Type B pancreatic cell (in vitro differentiated cells): ENCODE data around the gene TMSB15C. TPM values are rescaled to one million over a fixed set of nuclear protein-coding genes. Genes with fewer than 3 reads are reported as not detected.
"Not testable (repeated sequence)": the region's sequence is repeated elsewhere in the genome, so short reads cannot be mapped to it uniquely, and the experiment has no call there.

Experiments used
- DNase-seq: peaks from one replicate; pipeline ENCODE4 v3.0.0; 2021; ENCODE audit warnings: mixed read lengths; ENCODE audit not compliant: unreplicated experiment; ENCODE audit errors: extremely low spot score
- H3K27ac Mint-ChIP-seq: 2 replicates; pipeline ENCODE4 v1.8.0; 2021; ENCODE audit warnings: mild to moderate bottlenecking, mixed read lengths
- H3K27me3 Mint-ChIP-seq: 2 replicates; pipeline ENCODE4 v1.8.0; 2021; ENCODE audit warnings: mixed read lengths
- H3K36me3 Mint-ChIP-seq: 2 replicates; pipeline ENCODE4 v1.8.0; 2021; ENCODE audit warnings: mixed read lengths
- H3K4me1 Mint-ChIP-seq: one replicate; pipeline ENCODE4 v1.8.0; 2021; ENCODE audit warnings: mixed read lengths; ENCODE audit not compliant: unreplicated experiment
- H3K4me3 Mint-ChIP-seq: 2 replicates; pipeline ENCODE4 v1.8.0; 2021; ENCODE audit warnings: mild to moderate bottlenecking, mixed read lengths
- H3K9me3 Mint-ChIP-seq: 2 replicates; pipeline ENCODE4 v1.8.0; 2021; ENCODE audit warnings: mixed read lengths
- CTCF ChIP-seq: fragments of 200-600 bp; sonication (generic); conservative IDR thresholded peaks from 2 replicates; pipeline ENCODE4 v1.5.0; 2021; ENCODE audit warnings: antibody characterized with exemption, mild to moderate bottlenecking
- total RNA-seq: library from RNA; stranded (reverse); gene quantifications from 2 replicates; pipeline ENCODE4 v1.2.1, GENCODE V29; 2021; ENCODE audit warnings: low replicate concordance

Gene TMSB15C
- total RNA-seq, 1 donor from 2014 or later, result 16.5 TPM

- Mint-ChIP-seq H3K36me3 (no peaks in the 10 kb centered on the region), H3K27me3 (no peaks in the 10 kb centered on the region), H3K4me3 (no peak overlapping the region), H3K27ac (no peak overlapping the region), H3K9me3 (no peaks in the 10 kb centered on the region), H3K4me1 (no peaks in the 10 kb centered on the region)
- no peak for DNase-seq
- TF ChIP-seq CTCF, result no peak
Observed at GRCh38 chrX:104084063-104084462, 8.0 kb upstream of the TMSB15C start.

GRCh38 chrX:104077854-104078253 is 1.8 kb upstream of the TMSB15C start:
- not testable (repeated sequence) for H3K36me3 Mint-ChIP-seq, H3K27me3 Mint-ChIP-seq, H3K4me3 Mint-ChIP-seq, H3K9me3 Mint-ChIP-seq, H3K27ac Mint-ChIP-seq, DNase-seq, H3K4me1 Mint-ChIP-seq

- not testable (repeated sequence) for H3K4me1 Mint-ChIP-seq, H3K27me3 Mint-ChIP-seq
Observed at GRCh38 chrX:104062636-104063035, 13.4 kb downstream of the TMSB15C start.

GRCh38 chrX:104054956-104055355 is 21.1 kb downstream of the TMSB15C start:
- DNase-seq, H3K27me3 Mint-ChIP-seq, H3K36me3 Mint-ChIP-seq, H3K4me1 Mint-ChIP-seq, H3K27ac Mint-ChIP-seq, H3K9me3 Mint-ChIP-seq, H3K4me3 Mint-ChIP-seq: not testable (repeated sequence)

More at GRCh38 chrX:104062636-104063035, 13.4 kb downstream of the TMSB15C start:
- not testable (repeated sequence) for DNase-seq, H3K27ac Mint-ChIP-seq, H3K36me3 Mint-ChIP-seq, H3K9me3 Mint-ChIP-seq, H3K4me3 Mint-ChIP-seq

GRCh38 chrX:104047171-104047570 is 28.9 kb downstream of the TMSB15C start:
- H3K27me3 Mint-ChIP-seq, result no peaks in the 10 kb centered on the region
- H3K36me3 Mint-ChIP-seq, result no peaks in the 10 kb centered on the region
- no peaks in the 10 kb centered on the region for H3K4me1 Mint-ChIP-seq
- H3K9me3 Mint-ChIP-seq, result peaks cover 10% of the 10 kb centered on the region
- H3K27ac Mint-ChIP-seq, result no peak overlapping the region
- TF ChIP-seq CTCF, result no peak
- H3K4me3 Mint-ChIP-seq, result no peak overlapping the region
- DNase-seq, result no peak

GRCh38 chrX:104045642-104046041 is 30.4 kb downstream of the TMSB15C start:
- TF ChIP-seq CTCF, result no peak
- DNase-seq, result no peak
- Mint-ChIP-seq H3K4me1 (no peaks in the 10 kb centered on the region), H3K27me3 (no peaks in the 10 kb centered on the region), H3K4me3 (no peak overlapping the region), H3K36me3 (no peaks in the 10 kb centered on the region), H3K27ac (no peak overlapping the region), H3K9me3 (peaks cover 10% of the 10 kb centered on the region)

GRCh38 chrX:104041003-104041402 is 35.0 kb downstream of the TMSB15C start:
- no peak overlapping the region for H3K4me3 Mint-ChIP-seq
- H3K9me3 Mint-ChIP-seq, result peaks cover 10% of the 10 kb centered on the region
- no peak overlapping the region for H3K27ac Mint-ChIP-seq
- no peaks in the 10 kb centered on the region for H3K4me1 Mint-ChIP-seq
- no peak for TF ChIP-seq CTCF
- no peaks in the 10 kb centered on the region for H3K27me3 Mint-ChIP-seq
- no peaks in the 10 kb centered on the region for H3K36me3 Mint-ChIP-seq
- no peak for DNase-seq
